A673 (cell line): ENCODE results near the gene SPAG9. TPM values are rescaled to one million over a fixed set of nuclear protein-coding genes. Genes with fewer than 3 reads are reported as not detected.

Source experiments
- BruUV-seq: library from RNA; stranded (reverse); fragments of 400-500 nt; replicated peaks from 2 replicates; lab custom pipeline; 2021; lab: Mats Ljungman, UMichigan
- CTCF ChIA-PET: fragments of 300-600 bp; sonication (Branson Sonifier 250); formaldehyde crosslinking; loops from one replicate; lab custom pipeline; 2022; ENCODE audit warnings: antibody characterized with exemption; lab: Charles Lee
- POLR2A ChIA-PET: fragments of 300-600 bp; sonication (Branson Sonifier 250); formaldehyde crosslinking; loops from one replicate; lab custom pipeline; 2022; ENCODE audit warnings: antibody characterized with exemption; ENCODE audit not compliant: low non-redundant PET; lab: Charles Lee
- DNase-seq: peaks from one replicate; pipeline ENCODE4 v3.0.0-alpha.2; 2015; ENCODE audit warnings: low spot score
- H3K27ac ChIP-seq: fragments of 200-600 bp; sonication (generic); 2 replicates; pipeline ENCODE4 v1.5.1; 2016; ENCODE audit warnings: mixed run types, low read depth, mild to moderate bottlenecking, mixed read lengths, antibody characterized with exemption, low read length; ENCODE audit not compliant: poor library complexity, severe bottlenecking
- H3K27me3 ChIP-seq: fragments of 200-600 bp; sonication (generic); replicated peaks from 2 replicates; pipeline ENCODE4 v1.6.1; 2017; ENCODE audit warnings: mixed run types, low read depth, mild to moderate bottlenecking, mixed read lengths, antibody characterized with exemption, low read length; ENCODE audit not compliant: insufficient read depth, poor library complexity
- H3K36me3 ChIP-seq: fragments of 200-600 bp; sonication (generic); 2 replicates; pipeline ENCODE4 v1.6.1; 2016; ENCODE audit warnings: mixed run types, mild to moderate bottlenecking, mixed read lengths, antibody characterized with exemption, low read length; ENCODE audit not compliant: insufficient read depth, poor library complexity, severe bottlenecking
- H3K4me1 ChIP-seq: fragments of 200-600 bp; sonication (generic); 2 replicates; pipeline ENCODE4 v1.6.1; 2017; ENCODE audit warnings: mixed run types, mild to moderate bottlenecking, mixed read lengths, antibody characterized with exemption, low read length; ENCODE audit not compliant: insufficient read depth, poor library complexity, severe bottlenecking
- H3K4me3 ChIP-seq: fragments of 200-600 bp; sonication (generic); 2 replicates; pipeline ENCODE4 v1.5.1; 2016; ENCODE audit warnings: low read depth, mixed run types, mild to moderate bottlenecking, mixed read lengths, low read length; ENCODE audit not compliant: poor library complexity, severe bottlenecking
- H3K9me3 ChIP-seq: fragments of 200-600 bp; sonication (generic); 2 replicates; pipeline ENCODE4 v1.6.1; 2016; ENCODE audit warnings: mixed run types, low read depth, mild to moderate bottlenecking, mixed read lengths, antibody characterized with exemption, low read length; ENCODE audit not compliant: poor library complexity, severe bottlenecking
- CTCF ChIP-seq: fragments of 300-800, 200-600 bp; sonication (generic); conservative IDR thresholded peaks from 2 replicates; pipeline ENCODE4 v1.5.1; 2017; ENCODE audit warnings: low read depth, mild to moderate bottlenecking, antibody characterized with exemption, low read length, moderate library complexity, mixed read lengths
- EZH2 ChIP-seq: fragments of 200-600 bp; sonication (generic); IDR thresholded peaks from 2 replicates; pipeline ENCODE4 v1.6.1; 2017; ENCODE audit warnings: borderline replicate concordance, low read depth, mild to moderate bottlenecking, mixed read lengths, antibody characterized with exemption, low read length; ENCODE audit not compliant: poor library complexity, severe bottlenecking
- intact Hi-C: fragments of 100-400 bp; cut with micrococcal nuclease; formaldehyde crosslinking; loops from one replicate; pipeline ENCODE4 v1.10.0; 2022; ENCODE audit not compliant: unreplicated experiment
- total RNA-seq: library from RNA; stranded (reverse); gene quantifications from 2 replicates; pipeline ENCODE4 v1.2.3, GENCODE V29; 2021

Gene SPAG9
- total RNA-seq, 1 experiment from 2014 or later, result 82.0 TPM

GRCh38 chr17:50977487-50978159 lies 143.0 kb downstream of the SPAG9 start:
- TF ChIP-seq EZH2 (no peak), CTCF (no peak)
- ChIA-PET CTCF (interaction anchor here (0.8 kb wide), 1 partner anchor 124 kb away, joined by 3 read pairs; no protein-coding TSS in a partner anchor), POLR2A (interaction anchor here (0.7 kb wide), 1 partner anchor 52 kb away, joined by 3 read pairs; no protein-coding TSS in a partner anchor)
- no TSS peak for BruUV-seq
- no peaks in the 10 kb centered on the region for H3K9me3 ChIP-seq
- peaks cover 29% of the 10 kb centered on the region for H3K4me1 ChIP-seq
- intact Hi-C loops, result loop anchor here (10.0 kb wide), 1 partner anchor 57 kb away; no protein-coding TSS in a partner anchor
- H3K36me3 ChIP-seq, result peaks cover 15% of the 10 kb centered on the region
- no peaks in the 10 kb centered on the region for H3K27me3 ChIP-seq
- no peak for DNase-seq
- no peak overlapping the region for H3K4me3 ChIP-seq
- H3K27ac ChIP-seq, result peak overlapping the region; percentile 65

- Histone ChIP-seq H3K27me3 (no peaks in the 10 kb centered on the region), H3K36me3 (peaks cover 15% of the 10 kb centered on the region), H3K4me1 (peaks cover 32% of the 10 kb centered on the region), H3K27ac (peak overlapping the region; percentile 65), H3K9me3 (no peaks in the 10 kb centered on the region), H3K4me3 (no peak overlapping the region)
- BruUV-seq, result no TSS peak
- ChIA-PET CTCF (interaction anchor here (0.7 to 0.8 kb wide), 2 partner anchors 123 to 605 kb away, joined by 3 read pairs; no protein-coding TSS in a partner anchor), POLR2A (interaction anchor here (0.7 kb wide), 1 partner anchor 52 kb away, joined by 3 read pairs; no protein-coding TSS in a partner anchor)
- no peak for TF ChIP-seq EZH2
- TF ChIP-seq CTCF, result no peak
- intact Hi-C loops, result loop anchor here (10.0 kb wide), 1 partner anchor 58 kb away; no protein-coding TSS in a partner anchor
- peak; percentile 52 for DNase-seq
Measured at GRCh38 chr17:50976951-50977472, 143.7 kb downstream of the SPAG9 start.

- Histone ChIP-seq H3K4me3 (no peak overlapping the region), H3K27ac (no peak overlapping the region), H3K27me3 (no peaks in the 10 kb centered on the region), H3K9me3 (no peaks in the 10 kb centered on the region), H3K4me1 (peaks cover 32% of the 10 kb centered on the region), H3K36me3 (peaks cover 16% of the 10 kb centered on the region)
- no TSS peak for BruUV-seq
- intact Hi-C loops, result loop anchor here (2.0 to 10.0 kb wide), 2 partner anchors 19 to 61 kb away; no protein-coding TSS in a partner anchor
- ChIA-PET POLR2A (no interaction called here), CTCF (interaction anchor here (0.7 kb wide), 1 partner anchor 147 kb away, joined by 3 read pairs; the partner anchor contains the start of gene SPAG9)
- DNase-seq, result no peak
- TF ChIP-seq EZH2 (no peak), CTCF (no peak)
Measured at GRCh38 chr17:50973557-50974494, 146.8 kb downstream of the SPAG9 start.
